ENCODE results near the gene KIRREL3.

KIRREL3 gene

DNA sequence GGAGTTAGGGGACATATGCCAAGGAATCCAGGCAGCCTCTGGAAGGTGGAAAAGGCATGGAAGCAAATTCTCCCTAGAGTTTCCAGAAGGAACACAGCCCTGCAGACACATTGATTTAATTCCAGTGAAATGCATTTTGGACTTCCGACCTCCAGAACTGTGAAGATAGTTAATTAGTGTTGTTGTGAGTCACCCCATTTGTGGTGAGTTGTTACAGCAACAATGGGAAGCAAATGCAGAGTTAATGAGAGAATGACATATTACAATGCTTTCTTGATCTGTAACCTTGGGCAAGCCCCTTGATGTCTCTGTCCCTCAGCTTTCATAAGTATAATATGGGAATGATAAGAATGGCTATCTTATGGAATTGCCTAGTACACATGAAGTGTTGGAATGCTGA is 178.7 kb downstream of the KIRREL3 start:
- DNase-seq: no peak

DNA sequence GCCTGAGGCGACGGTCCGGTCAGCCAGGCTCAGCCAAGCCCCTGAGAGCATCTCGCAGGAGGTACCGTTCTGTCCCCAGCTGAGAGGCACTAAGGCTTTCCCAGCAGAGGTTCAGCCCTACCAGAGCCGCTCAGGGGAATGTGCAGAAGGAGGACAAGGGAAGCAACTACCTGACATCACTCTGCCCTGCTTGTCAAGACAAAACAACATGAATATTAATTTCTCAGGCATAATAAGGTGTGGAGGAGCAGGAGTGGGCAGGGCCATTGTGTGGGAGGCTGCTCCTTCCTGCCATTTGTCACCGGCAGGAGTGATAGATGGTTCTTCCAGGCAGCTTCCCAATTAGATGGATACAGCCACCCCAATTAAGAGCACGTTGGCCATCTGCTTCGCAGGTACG is 181.4 kb downstream of the KIRREL3 start:
- DNase-seq: no peak

DNA sequence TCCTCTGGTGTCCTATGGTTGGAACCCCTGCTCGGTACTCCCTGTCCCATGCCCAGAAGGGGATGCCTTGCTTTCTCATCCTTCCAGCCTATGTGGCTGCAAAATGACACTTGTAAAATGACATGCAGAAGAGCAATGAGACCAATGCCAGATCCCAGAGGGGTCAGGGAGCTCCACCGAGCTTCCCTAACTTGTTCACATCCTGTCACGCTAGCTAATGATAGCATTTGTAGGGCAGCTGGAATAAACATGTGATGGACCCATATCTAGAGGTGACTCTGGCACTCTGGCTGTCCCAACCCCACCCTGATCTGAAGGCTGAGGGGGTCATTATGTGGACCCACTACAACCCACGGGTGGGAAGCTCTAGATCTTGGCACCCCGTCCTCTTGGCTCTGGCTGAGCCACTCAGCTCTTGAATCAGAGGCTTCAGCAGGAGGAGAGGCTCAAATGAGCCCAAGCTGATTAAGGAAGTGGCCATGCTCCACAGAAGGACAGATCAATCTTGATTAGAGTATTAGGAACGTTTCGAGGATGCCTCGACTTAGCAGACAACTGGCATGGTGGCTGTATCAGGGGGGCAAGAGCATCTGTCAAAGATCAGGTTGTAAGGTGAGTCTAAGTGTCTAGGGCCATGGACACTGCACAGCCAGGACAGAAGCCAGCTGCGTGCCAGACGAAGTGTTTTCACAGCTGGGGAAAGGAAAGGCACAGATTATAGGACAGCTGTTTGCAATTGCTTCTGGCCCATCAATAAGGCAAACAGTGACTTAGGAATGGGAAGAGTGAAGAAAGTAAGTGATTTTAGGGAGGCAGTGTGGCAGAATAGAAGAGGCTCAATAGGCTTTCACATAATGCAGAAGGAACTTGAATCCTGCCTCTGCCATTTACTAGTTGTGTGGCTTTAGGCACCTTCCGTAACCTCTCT is 182.8 kb downstream of the KIRREL3 start:
- DNase-seq: no peak

GRCh38 chr11:126817096-126817495 is 183.5 kb downstream of the KIRREL3 start:
- DNase-seq: no peak

DNA sequence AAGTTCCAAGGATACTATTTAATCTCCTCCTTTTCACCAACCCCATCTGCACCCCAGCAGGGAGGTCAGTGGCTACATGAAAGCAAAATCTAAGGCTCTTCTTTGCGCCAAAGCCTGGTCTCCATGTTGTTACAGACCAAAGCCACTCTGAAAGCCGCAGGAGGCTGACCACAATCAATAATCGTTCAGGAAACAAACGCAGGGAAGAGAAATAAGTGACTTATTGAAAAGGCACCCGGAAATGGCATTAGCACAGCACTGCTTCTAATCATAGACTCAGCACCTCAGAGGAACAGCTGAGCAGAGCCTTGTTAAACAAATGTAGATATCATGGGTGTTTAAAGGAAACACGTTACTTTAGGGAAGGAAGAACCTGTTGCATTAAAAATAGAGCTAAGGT is 183.9 kb downstream of the KIRREL3 start:
- no peak for DNase-seq

- no peak for DNase-seq
These were observed 185.5 kb downstream of the KIRREL3 start for GRCh38 chr11:126815111-126815510.

GRCh38 chr11:126810776-126811175 is 189.8 kb downstream of the KIRREL3 start:
- DNase-seq: no peak

- DNase-seq: no peak
These were observed 190.9 kb downstream of the KIRREL3 start for GRCh38 chr11:126809514-126810289.

- DNase-seq: no peak
These were observed 191.7 kb downstream of the KIRREL3 start for GRCh38 chr11:126808836-126809235.

DNA sequence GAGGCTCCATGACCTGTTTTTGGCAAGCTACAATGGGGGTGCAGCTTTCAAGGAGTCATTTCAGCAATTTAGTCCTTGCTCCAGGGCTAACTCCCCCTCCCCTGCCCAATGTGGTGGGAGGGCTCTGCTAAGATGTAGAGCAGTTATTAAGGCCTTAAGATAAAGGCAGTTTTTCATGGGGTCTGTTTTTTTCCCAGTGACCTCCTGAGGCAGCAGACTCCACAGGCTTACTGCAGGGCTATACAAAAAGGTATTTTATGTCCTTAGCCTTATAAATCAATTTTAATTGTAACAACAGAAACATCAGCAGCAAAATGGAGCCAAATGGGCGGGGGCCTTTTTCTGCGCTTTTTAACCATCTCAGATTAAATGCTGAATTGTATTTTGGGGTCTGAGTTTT is 192.3 kb downstream of the KIRREL3 start:
- DNase-seq: no peak

DNA sequence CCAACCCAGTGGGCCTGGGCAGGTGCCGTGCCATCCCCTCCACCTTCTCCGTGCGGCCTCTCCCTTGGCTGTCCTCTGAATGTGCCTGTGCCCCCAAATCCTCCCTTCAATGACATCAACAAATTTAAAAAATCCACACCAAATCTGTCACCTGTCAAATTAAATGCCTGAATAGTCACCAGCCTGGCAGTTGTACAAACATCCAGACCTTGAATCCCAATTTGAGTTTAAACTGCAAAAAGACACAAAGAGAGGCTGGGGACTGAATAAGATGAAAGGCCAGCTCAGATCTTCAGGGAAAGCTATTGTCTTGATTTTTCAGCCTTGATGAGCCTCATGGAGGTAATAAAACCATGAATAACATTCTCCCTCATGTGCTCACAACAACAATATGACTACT is 194.7 kb downstream of the KIRREL3 start:
- no peak for DNase-seq

DNA sequence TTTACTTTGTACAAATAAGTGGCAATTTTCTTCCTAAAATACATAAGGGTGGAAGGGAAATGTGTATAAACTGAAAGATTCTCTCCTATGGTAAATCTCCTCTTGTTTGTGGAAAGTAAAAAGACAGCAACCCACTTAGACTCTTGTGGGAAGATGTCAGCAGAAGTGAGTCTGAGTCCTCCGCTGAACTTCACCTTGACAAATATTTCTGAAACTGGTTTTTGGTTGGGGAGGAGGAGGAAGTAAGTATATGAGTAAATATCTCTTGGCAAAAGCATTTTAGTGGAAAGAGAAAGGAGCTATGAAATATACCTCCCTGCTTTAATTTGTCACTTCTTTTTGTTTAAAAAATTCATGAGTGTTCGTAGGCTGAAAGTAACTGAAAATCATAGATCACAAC is 196.2 kb downstream of the KIRREL3 start:
- no peak for DNase-seq

GRCh38 chr11:126800009-126800408 is 200.6 kb downstream of the KIRREL3 start:
- no peak for DNase-seq

GRCh38 chr11:126797457-126798169 is 203.0 kb downstream of the KIRREL3 start:
- no peak for DNase-seq

GRCh38 chr11:126793596-126793995 is 207.0 kb downstream of the KIRREL3 start:
- no peak for DNase-seq

- no peak for DNase-seq
These were observed 208.6 kb downstream of the KIRREL3 start for GRCh38 chr11:126791991-126792390.

- DNase-seq: no peak
These were observed 209.1 kb downstream of the KIRREL3 start for GRCh38 chr11:126791446-126791845.

DNA sequence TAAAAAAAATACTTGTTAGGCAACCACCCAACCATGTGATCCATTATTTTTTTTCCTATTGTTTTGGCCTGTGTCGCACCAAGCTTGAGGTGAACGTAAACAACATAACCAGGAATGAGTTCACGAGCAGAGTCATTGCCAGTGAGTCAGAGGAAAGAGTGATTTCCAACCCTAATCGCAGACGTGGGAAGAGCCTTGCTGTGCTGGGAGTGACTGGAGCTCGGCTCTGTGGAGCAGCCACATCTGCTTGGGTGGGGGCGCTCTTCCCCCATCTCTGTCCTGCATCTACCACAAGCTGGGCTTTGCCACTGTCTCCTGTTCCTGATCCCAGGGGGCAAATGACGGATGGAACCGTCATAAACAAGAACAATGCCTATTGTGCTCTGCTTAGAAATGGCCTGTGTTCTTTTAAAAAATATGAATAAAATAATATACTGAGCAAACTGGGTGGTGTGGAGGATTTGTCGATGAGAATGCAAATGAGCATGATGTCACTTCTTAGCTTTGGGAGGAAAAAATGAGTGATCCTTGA is 210.0 kb downstream of the KIRREL3 start:
- DNase-seq: no peak

GRCh38 chr11:126782810-126783209 is 217.8 kb downstream of the KIRREL3 start:
- DNase-seq: no peak

GRCh38 chr11:126781942-126782341 is 218.6 kb downstream of the KIRREL3 start:
- DNase-seq: no peak

- DNase-seq: no peak
These were observed 224.5 kb downstream of the KIRREL3 start for GRCh38 chr11:126776119-126776518.

GRCh38 chr11:126772267-126772666 is 228.3 kb downstream of the KIRREL3 start:
- DNase-seq: no peak

- no peak for DNase-seq
These were observed 231.9 kb downstream of the KIRREL3 start for GRCh38 chr11:126768702-126769101.

Data from NCI-H1105 (cell line).